Effector memory CD8-positive, alpha-beta T cell (primary cell): ENCODE results near the gene DYNC1LI1.

Experiments used
- ATAC-seq: fragments of 150-1000 bp; cut with Tn5 transposase; replicated peaks from 2 replicates; pipeline ENCODE4 v1.10.0; 2021; ENCODE audit warnings: mild to moderate bottlenecking, moderate library complexity
- DNase-seq, 3 experiments: peaks; one replicate each; pipeline ENCODE4 v3.0.0; 2021
- H3K27ac Mint-ChIP-seq, 2 donors: one replicate each; pipeline ENCODE4 v1.8.0; 2022; ENCODE audit warnings: mild to moderate bottlenecking in 2 of 2, mixed read lengths in 2 of 2, moderate library complexity in 2 of 2
- H3K27me3 Mint-ChIP-seq, 2 donors: one replicate each; pipeline ENCODE4 v1.8.0; 2022; ENCODE audit warnings: mixed read lengths in 2 of 2
- H3K36me3 Mint-ChIP-seq: one replicate; pipeline ENCODE4 v1.8.0; 2022; ENCODE audit warnings: mild to moderate bottlenecking, moderate library complexity, mixed read lengths; ENCODE audit not compliant: insufficient read depth
- H3K4me1 Mint-ChIP-seq, 2 donors: one replicate each; pipeline ENCODE4 v1.8.0; 2022; ENCODE audit warnings: low read depth in 2 of 2, mixed read lengths in 2 of 2
- H3K4me3 Mint-ChIP-seq, 2 donors: one replicate each; pipeline ENCODE4 v1.8.0; 2022; ENCODE audit warnings: mild to moderate bottlenecking in 2 of 2, mixed read lengths in 2 of 2, moderate library complexity in 2 of 2
- H3K9me3 Mint-ChIP-seq, 2 donors: one replicate each; pipeline ENCODE4 v1.8.0; 2022; ENCODE audit warnings: mixed read lengths in 2 of 2

Gene DYNC1LI1

DNA sequence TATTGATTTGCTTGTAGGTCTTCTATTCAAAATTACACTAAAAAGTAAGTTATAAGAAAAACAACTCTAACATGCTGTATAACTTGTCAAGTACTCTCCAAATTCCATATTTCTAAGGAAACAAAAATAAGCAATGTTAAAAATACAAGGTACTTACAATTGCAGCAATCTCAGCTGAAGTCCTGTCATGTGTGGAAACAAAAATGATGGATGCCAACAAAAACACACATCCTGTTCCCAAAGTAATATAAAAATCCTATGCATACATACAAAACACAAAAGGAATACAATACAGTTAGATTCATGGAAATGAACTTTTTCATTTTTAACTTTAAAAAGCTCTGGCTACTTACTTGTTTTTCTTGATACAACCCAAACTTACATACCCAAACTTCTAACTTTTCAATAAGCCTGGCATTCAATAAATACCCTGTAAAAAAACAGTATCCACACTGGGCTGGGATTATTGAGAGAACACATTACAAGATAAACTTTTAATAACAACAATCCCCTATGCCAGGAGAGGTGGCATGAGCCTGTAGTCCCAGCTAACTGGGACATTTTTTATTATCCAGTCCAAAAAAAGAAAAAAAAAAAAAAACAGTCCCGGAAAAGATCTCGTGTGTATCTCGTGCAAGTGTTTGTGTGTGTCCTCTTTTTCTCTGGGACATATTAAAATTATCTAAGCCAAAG is 82.7 kb downstream of the DYNC1LI1 start:
- no peaks in the 10 kb centered on the region for H3K27me3 Mint-ChIP-seq
- H3K4me3 Mint-ChIP-seq: no peak overlapping the region
- H3K36me3 Mint-ChIP-seq: peaks cover 58% of the 10 kb centered on the region
- no peak for ATAC-seq
- no peak for DNase-seq
- H3K9me3 Mint-ChIP-seq: no peaks in the 10 kb centered on the region
- peaks cover 6 to 9% of the 10 kb centered on the region in 2 donors for H3K4me1 Mint-ChIP-seq
- H3K27ac Mint-ChIP-seq: peak overlapping the region in 1 of 2 donors; percentile 58

DNA sequence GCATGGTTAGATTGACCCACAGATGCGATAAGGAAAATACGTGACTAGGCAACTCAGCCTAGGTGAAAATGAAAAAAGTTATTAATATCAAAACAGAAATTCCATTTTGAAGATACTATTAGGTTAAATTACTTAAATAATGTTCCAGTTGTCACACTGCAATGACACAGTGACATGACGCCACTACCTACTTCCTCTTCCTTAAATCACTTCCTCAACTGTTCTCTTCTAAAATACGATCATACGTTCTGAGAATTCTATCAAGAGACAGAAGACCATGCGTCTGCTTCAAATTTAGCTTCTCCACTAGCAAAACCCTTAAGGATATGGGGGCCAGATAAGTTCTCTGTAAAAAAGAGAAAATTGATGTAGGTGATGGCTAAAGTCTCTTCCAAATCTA is 86.2 kb downstream of the DYNC1LI1 start:
- ATAC-seq (no peak), DNase-seq (no peak)
- Mint-ChIP-seq H3K27ac (peak overlapping the region; percentile 10 to 57), H3K4me1 (peaks cover 9 to 13% of the 10 kb centered on the region in 2 donors), H3K4me3 (no peak overlapping the region), H3K36me3 (peaks cover 74% of the 10 kb centered on the region), H3K27me3 (no peaks in the 10 kb centered on the region), H3K9me3 (no peaks in the 10 kb centered on the region)

GRCh38 chr3:32483772-32484171 is 86.9 kb downstream of the DYNC1LI1 start:
- Mint-ChIP-seq H3K27ac (peak overlapping the region in 1 of 2 donors; percentile 10), H3K4me3 (no peak overlapping the region), H3K36me3 (peaks cover 76% of the 10 kb centered on the region), H3K9me3 (no peaks in the 10 kb centered on the region), H3K27me3 (no peaks in the 10 kb centered on the region), H3K4me1 (peaks cover 9 to 13% of the 10 kb centered on the region in 2 donors)
- DNase-seq (no peak), ATAC-seq (no peak)

DNA sequence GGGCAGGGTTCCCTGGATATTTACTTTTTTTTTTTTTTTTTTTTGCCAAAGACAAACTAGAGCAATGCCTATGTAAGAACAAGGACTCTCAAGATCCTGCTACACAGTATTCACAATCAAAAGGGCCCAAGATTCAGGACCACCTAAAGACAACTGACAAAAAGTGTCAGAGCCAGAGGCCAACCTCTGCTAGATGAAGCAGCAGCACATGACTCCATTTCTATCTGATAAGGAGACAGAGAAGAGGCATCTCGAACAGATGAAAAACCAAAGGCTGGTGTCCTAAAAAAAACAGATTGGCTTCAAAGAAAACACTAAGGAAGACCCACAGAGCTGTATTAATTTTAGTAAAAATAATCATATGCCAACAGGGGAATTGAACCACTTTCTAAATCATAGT is 88.0 kb downstream of the DYNC1LI1 start:
- ATAC-seq: no peak
- Mint-ChIP-seq H3K4me3 (no peak overlapping the region), H3K4me1 (peaks cover 13 to 14% of the 10 kb centered on the region in 2 donors), H3K27me3 (no peaks in the 10 kb centered on the region), H3K9me3 (no peaks in the 10 kb centered on the region), H3K36me3 (peaks cover 68% of the 10 kb centered on the region), H3K27ac (peak overlapping the region; percentile 44 to 63)
- no peak for DNase-seq

DNA sequence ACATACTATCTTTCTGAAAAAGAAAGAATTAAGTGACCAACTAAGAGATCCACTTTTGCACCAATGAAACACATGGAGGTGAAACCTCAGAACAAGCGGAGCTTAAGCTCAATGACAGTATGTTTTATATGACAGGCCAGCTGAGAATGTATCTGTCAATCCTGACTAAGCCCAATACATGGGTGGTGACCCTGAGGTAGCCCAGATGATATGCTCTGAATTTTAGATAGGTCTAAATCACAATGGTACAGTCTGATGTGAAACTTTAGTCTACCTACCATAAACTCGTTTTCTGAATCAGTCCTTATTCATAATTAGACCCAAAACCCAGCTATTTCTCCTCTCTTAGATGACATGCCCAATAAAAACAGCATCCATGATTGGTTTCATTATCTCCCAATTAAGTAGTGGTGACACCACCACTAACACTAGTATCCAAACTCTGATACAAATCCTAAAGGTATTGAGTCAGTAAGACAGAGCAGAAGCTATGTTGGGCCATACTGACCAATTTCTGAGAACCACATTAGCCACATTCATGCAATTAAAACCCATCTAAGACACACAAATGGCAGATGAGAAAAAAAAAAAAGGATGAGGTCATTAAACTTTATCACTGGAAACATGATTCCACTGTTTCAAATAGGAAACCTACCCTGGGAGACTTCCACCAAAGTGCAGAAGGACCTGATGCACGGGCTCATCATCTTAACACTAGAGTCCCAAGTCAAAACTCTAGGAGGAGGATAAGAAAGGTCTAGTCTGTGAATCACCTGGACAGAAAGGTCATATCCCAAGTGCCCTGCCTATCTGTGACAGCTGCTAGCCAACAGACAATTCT is 88.6 kb downstream of the DYNC1LI1 start:
- peak overlapping the region; percentile 44 to 63 for H3K27ac Mint-ChIP-seq
- no peaks in the 10 kb centered on the region for H3K9me3 Mint-ChIP-seq
- ATAC-seq (no peak), DNase-seq (no peak)
- H3K36me3 Mint-ChIP-seq: peaks cover 65% of the 10 kb centered on the region
- H3K4me3 Mint-ChIP-seq: no peak overlapping the region
- no peaks in the 10 kb centered on the region for H3K27me3 Mint-ChIP-seq
- H3K4me1 Mint-ChIP-seq: peaks cover 13 to 14% of the 10 kb centered on the region in 2 donors

- DNase-seq (no peak), ATAC-seq (no peak)
- Mint-ChIP-seq H3K4me1 (peaks cover 11 to 23% of the 10 kb centered on the region in 2 donors), H3K36me3 (peaks cover 58% of the 10 kb centered on the region), H3K27me3 (no peaks in the 10 kb centered on the region), H3K9me3 (no peaks in the 10 kb centered on the region), H3K4me3 (no peak overlapping the region), H3K27ac (no peak overlapping the region)
These were observed 90.1 kb downstream of the DYNC1LI1 start for GRCh38 chr3:32480604-32481003.
